Left kidney (tissue), 2 donors: ENCODE measurements around the gene SLA2. TPM values are rescaled to one million over a fixed set of nuclear protein-coding genes. Genes with fewer than 3 reads are reported as not detected.
"Not testable (repeated sequence)": the region's sequence is repeated elsewhere in the genome, so short reads cannot be mapped to it uniquely, and the experiment has no call there.

Experiments used
- DNase-seq: peaks from one replicate; pipeline ENCODE4 v3.0.0-alpha.2; 2013
- polyA plus RNA-seq: library from polyadenylated mRNA; unstranded; fragments of 120-200 nt; gene quantifications from one replicate; pipeline ENCODE4 v1.2.1, GENCODE V29; 2013; ENCODE audit not compliant: insufficient read length

SLA2 gene
- polyA plus RNA-seq, 1 donor, result 0.18 TPM

GRCh38 chr20:36608388-36608728, 37.6 kb downstream of the SLA2 start:
- DNase-seq, result not testable (repeated sequence)

GRCh38 chr20:36607586-36608387, 38.2 kb downstream of the SLA2 start:
- no peak for DNase-seq

- DNase-seq, result no peak
These were observed 39.6 kb downstream of the SLA2 start for GRCh38 chr20:36606158-36607066.

DNA sequence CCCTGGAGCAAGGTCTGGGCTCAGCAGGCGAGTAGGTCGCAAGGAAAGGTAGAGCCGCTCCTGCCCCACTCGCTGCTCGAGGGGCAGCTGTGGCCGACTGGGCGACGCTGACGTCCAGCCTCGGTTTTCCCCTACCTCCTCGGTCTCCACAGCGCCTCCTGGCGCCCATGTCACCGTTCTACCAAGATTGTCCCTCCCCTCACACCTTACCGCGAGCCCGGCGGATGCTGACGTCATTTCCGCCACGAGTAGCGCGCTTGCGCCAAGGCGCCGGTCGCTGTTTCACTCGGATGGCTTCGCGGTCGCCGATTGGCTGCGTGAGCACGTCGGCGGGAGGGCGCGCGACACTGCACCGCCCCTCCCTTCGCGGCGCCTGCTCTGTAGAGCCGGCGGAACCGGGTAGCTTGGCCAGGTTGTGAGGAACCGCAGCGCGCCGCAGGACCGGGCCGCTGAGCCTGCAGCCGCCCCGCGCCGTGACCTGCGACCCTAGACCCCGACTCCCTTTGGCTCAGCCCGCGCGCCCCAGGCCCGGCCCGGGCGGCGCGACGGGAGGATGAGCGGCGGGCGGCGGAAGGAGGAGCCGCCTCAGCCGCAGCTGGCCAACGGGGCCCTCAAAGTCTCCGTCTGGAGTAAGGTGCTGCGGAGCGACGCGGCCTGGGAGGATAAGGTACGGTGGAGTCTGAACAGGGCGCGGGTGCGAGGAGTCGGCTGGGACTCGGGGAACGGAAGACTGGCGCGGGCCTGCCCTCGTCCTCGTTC, 40.4 kb downstream of the SLA2 start, which contains the start of gene RAB5IF:
RAB5IF (plus strand) TSS at position 381 of the 759 bp plus-strand sequence; CDS start at position 554, 173 bp downstream.
- peak; percentile 99 for DNase-seq

DNA sequence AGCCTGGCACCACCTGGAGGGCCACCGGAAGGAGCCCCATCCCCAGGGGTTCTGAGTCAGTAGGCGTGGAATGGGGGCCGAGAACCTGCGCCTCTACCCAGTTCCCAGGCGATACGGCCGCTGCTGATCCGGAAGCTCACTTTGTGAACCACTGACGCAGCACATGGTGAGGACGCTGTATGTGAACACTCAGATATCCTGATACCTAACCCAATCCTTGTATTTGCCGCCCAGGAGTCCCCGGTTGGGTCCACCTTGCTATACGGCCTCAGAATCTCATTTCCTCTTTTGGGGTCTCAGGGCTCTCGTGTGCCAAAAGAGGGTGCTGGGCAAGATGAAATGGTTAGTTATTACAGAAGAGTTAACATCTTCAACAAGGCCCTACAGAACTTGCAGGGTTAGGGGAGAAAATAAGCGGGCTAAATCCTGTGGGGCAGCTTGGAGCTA, 41.0 kb downstream of the SLA2 start:
- DNase-seq, result no peak

GRCh38 chr20:36601540-36601939, 44.5 kb downstream of the SLA2 start:
- no peak for DNase-seq

GRCh38 chr20:36599912-36600345, 46.1 kb downstream of the SLA2 start:
- no peak for DNase-seq

GRCh38 chr20:36593347-36593929, 52.6 kb downstream of the SLA2 start:
- DNase-seq, result no peak

DNA sequence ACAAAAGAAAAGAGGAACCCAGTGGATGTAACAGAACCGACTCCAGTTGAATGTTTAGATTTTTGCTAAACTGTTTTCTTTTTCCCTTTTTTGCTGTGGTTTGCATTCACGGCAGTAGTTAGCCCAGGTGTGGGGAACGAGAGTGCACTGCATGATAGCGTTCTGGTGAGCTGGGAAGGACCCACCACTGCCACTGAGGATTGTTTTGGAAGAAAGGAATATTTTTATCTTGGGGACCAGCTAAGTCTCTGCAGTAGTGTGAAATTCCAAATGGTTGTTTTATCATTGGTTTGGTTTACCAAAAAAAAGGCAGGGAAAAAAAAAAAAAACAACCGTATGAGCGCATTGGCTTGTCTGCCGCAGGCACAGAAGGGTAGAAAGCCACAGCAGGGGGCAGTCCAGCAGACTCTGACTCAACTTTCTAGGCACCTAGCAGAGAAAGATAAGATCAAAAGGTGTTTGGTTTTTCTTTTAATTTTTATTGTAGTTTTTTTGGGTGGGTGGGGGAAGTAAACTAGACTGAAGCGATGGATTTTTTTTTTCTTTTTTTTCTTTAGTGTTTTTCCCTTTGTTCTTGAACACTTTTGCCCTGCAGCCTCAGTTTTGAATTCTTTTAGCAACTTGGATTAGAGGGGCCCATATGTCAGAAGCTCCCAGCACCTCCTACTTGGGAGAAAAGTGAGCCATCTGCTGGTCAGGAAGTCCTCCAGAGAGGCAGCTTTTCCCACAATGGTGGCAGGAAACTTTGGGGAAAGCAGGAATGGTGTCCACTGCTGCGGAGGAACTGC, 53.9 kb downstream of the SLA2 start:
- DNase-seq, result no peak

DNA sequence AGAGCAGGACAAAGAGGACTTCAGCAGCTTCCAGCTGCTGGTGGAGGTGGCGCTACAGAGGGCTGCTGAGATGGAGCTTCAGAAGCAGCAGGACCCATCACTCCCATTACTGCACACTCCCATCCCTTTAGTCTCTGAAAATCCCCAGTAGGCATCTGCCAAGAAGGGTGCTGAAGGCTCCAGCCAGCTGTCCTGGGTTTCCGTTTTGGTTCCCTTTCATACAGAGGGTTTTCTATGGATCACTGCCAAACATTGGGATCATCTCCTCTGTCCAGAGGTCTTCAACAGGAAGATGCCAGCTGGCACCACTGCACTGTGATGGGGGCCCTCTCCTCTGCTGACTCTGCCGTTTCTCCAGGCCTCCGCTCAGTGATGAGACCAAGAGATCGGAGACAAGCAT, 54.7 kb downstream of the SLA2 start:
- no peak for DNase-seq

- no peak for DNase-seq
These were observed 58.5 kb downstream of the SLA2 start for GRCh38 chr20:36587388-36588070.

- DNase-seq, result no peak
These were observed 60.4 kb downstream of the SLA2 start for GRCh38 chr20:36585410-36586125.

- no peak for DNase-seq
These were observed 61.9 kb downstream of the SLA2 start for GRCh38 chr20:36584018-36584481.

DNA sequence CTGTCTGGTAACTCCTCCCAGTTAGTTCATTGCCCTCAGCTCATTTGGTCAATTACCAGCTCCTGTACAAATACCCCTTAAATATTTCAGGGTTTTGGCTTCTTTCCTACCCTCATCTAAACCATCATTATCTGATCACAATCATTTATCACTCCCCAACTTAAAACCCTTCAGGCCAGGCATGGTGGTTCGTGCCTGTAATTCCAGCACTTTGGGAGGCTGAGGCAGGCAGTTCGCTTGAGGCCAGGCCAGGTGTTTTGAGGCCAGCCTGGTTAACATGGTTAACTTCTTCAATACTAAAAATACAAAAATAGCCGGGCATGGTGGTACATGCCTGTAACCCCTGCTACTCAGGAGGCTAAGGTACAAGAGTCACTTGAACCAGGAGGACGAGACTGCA, 63.2 kb downstream of the SLA2 start:
- DNase-seq, result no peak

DNA sequence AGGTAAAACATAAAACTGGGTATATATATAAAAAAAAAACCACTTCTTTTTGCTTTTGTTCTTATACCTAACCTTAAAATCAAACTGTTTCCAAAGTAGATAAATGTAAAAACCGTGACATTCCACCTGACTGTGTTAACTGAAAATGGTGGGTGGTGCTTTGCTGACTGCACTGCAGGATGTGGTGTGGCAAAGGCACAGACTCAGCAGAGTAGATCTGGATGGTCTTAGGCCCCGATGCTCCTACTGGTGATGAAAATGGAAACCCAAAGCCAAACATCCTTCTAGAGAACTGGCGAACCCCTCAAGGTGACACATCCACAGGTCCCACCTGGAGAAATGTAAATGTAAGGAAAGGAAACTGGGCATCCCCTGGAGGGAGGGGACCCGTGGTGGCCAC, 63.7 kb downstream of the SLA2 start:
- no peak for DNase-seq

- no peak for DNase-seq
These were observed 65.9 kb downstream of the SLA2 start for GRCh38 chr20:36579996-36580545.

- no peak for DNase-seq
These were observed 67.5 kb downstream of the SLA2 start for GRCh38 chr20:36578356-36579041.

DNA sequence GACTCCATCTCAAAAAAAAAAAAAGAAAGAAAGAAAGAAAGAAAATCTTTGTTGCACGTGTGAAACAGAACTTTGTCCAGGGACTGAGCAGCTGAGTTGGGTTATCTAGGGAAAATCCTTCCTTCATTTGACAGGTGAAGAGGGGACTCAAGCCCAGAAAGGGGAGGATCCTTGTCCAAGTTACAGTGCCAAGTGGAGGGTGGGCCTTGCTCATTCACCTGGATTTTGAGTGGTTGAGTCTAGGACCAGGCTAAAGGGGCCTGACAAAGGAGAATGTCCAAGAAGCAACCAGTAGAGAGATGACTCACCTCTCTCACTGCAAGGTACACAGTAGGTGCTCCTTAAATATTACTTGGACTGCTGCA, 69.9 kb downstream of the SLA2 start:
- no peak for DNase-seq
